Measurements from ENCODE around the gene ADGRL1. TPM values are rescaled to one million over a fixed set of nuclear protein-coding genes. Genes with fewer than 3 reads are reported as not detected.

ADGRL1 gene
- total and polyA plus RNA-seq, 2 donors (not counting 1 experiment from before 2014, with no cell fraction given), result 0.64 to 1.8 TPM

DNA sequence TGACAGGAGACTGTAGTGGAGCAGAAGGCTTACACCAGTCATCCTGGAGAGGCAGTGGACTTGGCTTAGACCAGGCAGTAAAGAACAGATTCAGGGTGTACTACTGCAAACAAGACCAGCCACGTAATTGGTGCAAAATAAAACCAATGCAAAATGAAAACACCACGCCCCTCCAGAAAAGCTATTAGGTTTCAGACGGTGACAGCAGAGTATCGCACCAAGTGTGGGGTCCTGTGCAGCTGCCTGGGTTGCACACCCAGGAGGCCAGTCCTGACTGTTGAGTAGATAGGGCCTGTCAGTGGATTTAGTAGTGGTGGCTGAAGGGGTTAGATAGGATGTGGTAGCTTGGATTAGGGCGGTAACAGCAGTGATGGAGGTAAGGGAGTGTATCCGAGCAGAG, 83.0 kb downstream of the ADGRL1 start:
- no peak overlapping the region for H3K27ac Mint-ChIP-seq
- H3K4me1 Mint-ChIP-seq, result peaks cover 8% of the 10 kb centered on the region
- Histone ChIP-seq H2AFZ (ENCODE audit: insufficient read depth, low read depth, low read length, poor library complexity, severe bottlenecking) (no peak overlapping the region), H3K79me2 (ENCODE audit: control insufficient read depth, insufficient read depth, low read length) (no peaks in the 10 kb centered on the region), H4K20me1 (ENCODE audit: control insufficient read depth, insufficient read depth, low read length, poor library complexity, severe bottlenecking) (no peaks in the 10 kb centered on the region), H3K9me3 (ENCODE audit: control extremely low read depth in 1 of 3, control insufficient read depth in 2 of 3, insufficient read depth in 1 of 3, low read length in 2 of 3) (no peaks in the 10 kb centered on the region), H3K27ac (ENCODE audit: low read length in 2 of 2) (no peak overlapping the region), H3K4me2 (replicated peaks; ENCODE audit: low read depth, low read length, poor library complexity, severe bottlenecking) (no peak overlapping the region), H3K27me3 (replicated peaks in 1 of 4; ENCODE audit: control extremely low read depth in 1 of 4, control insufficient read depth in 3 of 4, insufficient read depth in 4 of 4, low read length in 3 of 4) (no peaks in the 10 kb centered on the region), H3K36me3 (replicated peaks in 1 of 2; ENCODE audit: control extremely low read depth in 1 of 2, control insufficient read depth in 1 of 2, extremely low read depth in 1 of 2, insufficient read depth in 2 of 2, low read length in 1 of 2) (no peaks in the 10 kb centered on the region), H3K4me3 (ENCODE audit: control extremely low read depth in 1 of 5, extremely low read depth in 1 of 5, insufficient read depth in 1 of 5, low read depth in 2 of 5, low read length in 4 of 5) (no peak overlapping the region), H3K9ac (ENCODE audit: low read length) (no peak overlapping the region), H3K4me1 (ENCODE audit: control insufficient read depth in 2 of 2, insufficient read depth in 2 of 2, low read length in 2 of 2) (peaks cover 8 to 11% of the 10 kb centered on the region in 2 donors)
- no peaks in the 10 kb centered on the region for H3K27me3 Mint-ChIP-seq
- intact Hi-C loops (cut with micrococcal nuclease), result no loop called here
- no peaks in the 10 kb centered on the region for H3K9me3 Mint-ChIP-seq (ENCODE audit: insufficient read depth)
- WGBS (ENCODE audit: insufficient coverage), result 94% methylated on average over 4 of the region's 6 CpGs
- TF ChIP-seq EZH2 (IDR thresholded peaks at IDR 0.05; ENCODE audit: borderline replicate concordance, insufficient read depth, low read depth, low read length, poor library complexity, severe bottlenecking) (no peak), CTCF (IDR thresholded peaks at IDR 0.05) (no peak)
- no peak overlapping the region for H3K4me3 Mint-ChIP-seq
- CTCF ChIA-PET, result interaction anchor here (0.7 to 1.5 kb wide), 2 partner anchors 14 to 28 kb away, joined by 6 to 9 read pairs; partner anchors contain the start of gene ASF1B
- ATAC-seq (ENCODE audit: low read depth), result no peak
- POLR2A ChIA-PET, result interaction anchor here (0.7 kb wide), 1 partner anchor 50 kb away, joined by 8 read pairs; no protein-coding TSS in a partner anchor
- no peak for DNase-seq

DNA sequence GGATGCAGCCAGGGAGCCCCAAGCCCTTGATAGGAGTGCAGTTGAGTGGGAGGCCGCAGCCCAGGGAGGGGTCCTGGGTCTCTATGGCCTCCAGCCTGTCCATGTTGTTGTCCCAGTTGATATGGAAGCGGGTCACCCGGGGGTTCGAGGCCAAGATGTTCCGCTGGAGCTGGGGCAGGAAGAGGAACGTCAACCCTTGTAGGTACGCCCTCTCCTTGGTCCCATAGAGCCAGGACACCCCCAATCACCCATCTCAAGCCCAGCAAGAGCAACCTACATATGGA, 85.5 kb downstream of the ADGRL1 start:
- Histone ChIP-seq H3K27ac (ENCODE audit: low read length in 2 of 2) (no peak overlapping the region), H2AFZ (ENCODE audit: insufficient read depth, low read depth, low read length, poor library complexity, severe bottlenecking) (no peak overlapping the region), H4K20me1 (ENCODE audit: control insufficient read depth, insufficient read depth, low read length, poor library complexity, severe bottlenecking) (peaks cover 18% of the 10 kb centered on the region), H3K4me2 (replicated peaks; ENCODE audit: low read depth, low read length, poor library complexity, severe bottlenecking) (no peak overlapping the region), H3K4me3 (ENCODE audit: control extremely low read depth in 1 of 5, extremely low read depth in 1 of 5, insufficient read depth in 1 of 5, low read depth in 2 of 5, low read length in 4 of 5) (no peak overlapping the region), H3K4me1 (ENCODE audit: control insufficient read depth in 2 of 2, insufficient read depth in 2 of 2, low read length in 2 of 2) (peaks cover 24 to 27% of the 10 kb centered on the region in 2 donors), H3K9ac (ENCODE audit: low read length) (no peak overlapping the region), H3K36me3 (replicated peaks in 1 of 2; ENCODE audit: control extremely low read depth in 1 of 2, control insufficient read depth in 1 of 2, extremely low read depth in 1 of 2, insufficient read depth in 2 of 2, low read length in 1 of 2) (no peaks in the 10 kb centered on the region), H3K27me3 (replicated peaks in 1 of 4; ENCODE audit: control extremely low read depth in 1 of 4, control insufficient read depth in 3 of 4, insufficient read depth in 4 of 4, low read length in 3 of 4) (no peaks in the 10 kb centered on the region), H3K9me3 (ENCODE audit: control extremely low read depth in 1 of 3, control insufficient read depth in 2 of 3, insufficient read depth in 1 of 3, low read length in 2 of 3) (no peaks in the 10 kb centered on the region), H3K79me2 (ENCODE audit: control insufficient read depth, insufficient read depth, low read length) (peaks cover 19% of the 10 kb centered on the region)
- Mint-ChIP-seq H3K27me3 (no peaks in the 10 kb centered on the region), H3K4me3 (no peak overlapping the region), H3K27ac (no peak overlapping the region), H3K9me3 (ENCODE audit: insufficient read depth) (no peaks in the 10 kb centered on the region), H3K4me1 (peaks cover 27% of the 10 kb centered on the region)
- POLR2A ChIA-PET, result no interaction called here
- intact Hi-C loops (cut with micrococcal nuclease), result no loop called here
- CTCF ChIA-PET, result interaction anchor here (1.4 kb wide), 1 partner anchor 49 kb away, joined by 4 read pairs; no protein-coding TSS in a partner anchor
- TF ChIP-seq EZH2 (IDR thresholded peaks at IDR 0.05; ENCODE audit: borderline replicate concordance, insufficient read depth, low read depth, low read length, poor library complexity, severe bottlenecking) (no peak), CTCF (IDR thresholded peaks at IDR 0.05) (no peak)
- DNase-seq (no peak), ATAC-seq (ENCODE audit: low read depth) (no peak)
- 100% methylated on average over 6 of the region's 7 CpGs for WGBS (ENCODE audit: insufficient coverage)

Data from B cell (primary cell).